Hepatic stellate cell (primary cell): Measurements from ENCODE around the gene BMP2K.

Experiments
- DNase-seq: peaks from one replicate; pipeline ENCODE4 v3.0.0; 2011; ENCODE audit warnings: low spot score

Gene BMP2K

DNA sequence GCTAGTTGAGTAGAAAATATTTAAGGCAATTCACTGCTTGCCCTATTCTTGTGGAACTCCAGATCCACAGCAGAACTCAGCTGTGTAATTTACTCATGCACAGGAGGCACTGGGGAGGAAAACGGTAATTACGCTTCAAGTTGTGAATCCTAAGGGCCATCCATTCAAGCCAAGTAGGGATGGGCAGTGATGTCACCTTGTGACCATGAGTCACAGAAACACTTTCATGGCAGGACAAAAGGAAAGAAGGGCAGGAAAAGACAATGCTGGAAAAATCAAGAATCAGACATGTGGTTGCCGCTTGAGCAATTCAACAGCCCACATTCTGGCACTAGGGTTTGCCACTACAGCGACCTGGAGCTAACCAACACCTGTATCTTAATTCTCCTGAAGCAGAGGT lies 161.7 kb downstream of the BMP2K start:
- DNase-seq, result no peak

DNA sequence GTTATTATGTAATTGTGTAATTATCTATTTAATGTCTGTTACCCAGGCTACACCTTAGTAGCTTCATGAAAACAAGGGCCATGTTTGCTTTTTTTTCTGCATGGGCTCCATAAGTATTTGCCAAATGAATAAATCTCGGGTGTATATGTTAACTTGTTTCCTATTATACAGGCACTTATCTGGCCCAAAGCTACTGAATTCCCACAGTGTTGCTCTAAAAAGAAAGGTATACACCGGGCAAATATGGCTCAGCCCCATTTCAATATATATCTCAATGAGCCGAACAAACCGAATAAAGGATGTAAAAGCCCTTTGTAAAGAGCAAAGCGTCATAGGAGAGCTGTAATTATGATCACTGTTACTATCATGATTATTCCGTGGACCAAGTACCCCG lies 162.3 kb downstream of the BMP2K start:
- DNase-seq, result no peak

- peak; percentile 84 for DNase-seq
These were observed 162.9 kb downstream of the BMP2K start, which contains the start of gene PAQR3 for GRCh38 chr4:78938868-78939666. Gene PAQR3 (minus strand): TSS chr4:78939438. CDS start chr4:78939224, 214 bp downstream.

- no peak for DNase-seq
These were observed 163.5 kb downstream of the BMP2K start for GRCh38 chr4:78939667-78940008.

GRCh38 chr4:78940752-78941151 lies 164.6 kb downstream of the BMP2K start:
- DNase-seq, result no peak

DNA sequence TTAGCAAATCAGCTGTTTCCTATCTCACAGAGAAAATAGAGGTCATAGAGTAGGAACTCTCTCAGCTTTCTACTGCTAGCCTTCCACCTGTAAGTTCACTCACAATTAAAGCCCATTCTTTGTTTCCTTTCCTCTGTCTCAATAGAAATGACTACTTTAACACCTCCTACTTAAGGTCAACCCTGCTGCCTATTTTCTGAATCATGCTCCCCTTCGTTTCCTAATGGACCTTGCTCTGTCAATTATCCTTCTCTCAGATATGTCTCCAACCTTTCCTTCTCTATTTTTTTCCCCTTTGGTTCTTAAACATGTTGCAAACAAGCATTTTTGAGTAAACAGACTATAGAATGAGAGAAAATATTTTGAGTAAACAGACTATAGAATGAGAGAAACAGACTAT lies 168.2 kb downstream of the BMP2K start:
- DNase-seq, result no peak

GRCh38 chr4:78945651-78946179 lies 169.6 kb downstream of the BMP2K start:
- DNase-seq, result no peak

DNA sequence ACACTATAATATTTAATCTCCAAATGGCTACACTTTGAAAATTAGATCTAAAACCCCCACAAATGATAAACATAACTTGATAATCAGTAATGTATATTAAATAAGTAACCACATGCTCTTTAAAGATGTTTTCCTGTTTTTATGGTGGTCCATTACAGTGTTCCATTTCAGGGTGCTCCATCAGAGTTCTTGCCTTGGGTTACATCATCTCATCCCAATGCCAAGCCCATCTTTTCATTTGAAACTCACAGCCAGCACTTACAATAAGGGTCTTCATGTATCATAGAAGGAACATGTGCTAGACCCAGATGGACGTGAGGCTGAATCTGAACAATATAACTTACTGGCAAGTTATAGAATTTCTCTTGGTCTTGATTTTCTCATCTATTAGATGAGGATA lies 173.6 kb downstream of the BMP2K start:
- no peak for DNase-seq

- peak; percentile 16 for DNase-seq
These were observed 175.8 kb downstream of the BMP2K start for GRCh38 chr4:78951862-78952472.

DNA sequence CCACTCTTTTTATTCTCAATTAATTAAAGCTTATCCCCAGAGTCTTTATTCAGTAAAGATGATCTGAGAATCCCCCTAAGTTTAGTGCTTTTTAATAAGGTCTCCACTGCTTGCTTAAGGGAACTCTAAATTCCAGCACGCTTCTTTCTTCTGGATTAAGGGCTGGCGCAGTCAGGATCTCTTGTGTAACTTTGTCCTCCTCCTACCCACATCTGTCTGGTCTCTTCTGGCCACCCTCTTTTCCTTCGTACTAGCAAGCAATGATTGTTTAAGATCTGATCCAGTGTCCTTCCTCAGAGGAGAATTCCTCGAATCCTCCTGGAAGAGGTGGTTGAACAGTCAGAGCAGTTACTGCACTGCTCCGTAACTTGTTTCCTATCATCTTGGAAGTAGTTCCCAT lies 177.1 kb downstream of the BMP2K start:
- DNase-seq, result no peak

DNA sequence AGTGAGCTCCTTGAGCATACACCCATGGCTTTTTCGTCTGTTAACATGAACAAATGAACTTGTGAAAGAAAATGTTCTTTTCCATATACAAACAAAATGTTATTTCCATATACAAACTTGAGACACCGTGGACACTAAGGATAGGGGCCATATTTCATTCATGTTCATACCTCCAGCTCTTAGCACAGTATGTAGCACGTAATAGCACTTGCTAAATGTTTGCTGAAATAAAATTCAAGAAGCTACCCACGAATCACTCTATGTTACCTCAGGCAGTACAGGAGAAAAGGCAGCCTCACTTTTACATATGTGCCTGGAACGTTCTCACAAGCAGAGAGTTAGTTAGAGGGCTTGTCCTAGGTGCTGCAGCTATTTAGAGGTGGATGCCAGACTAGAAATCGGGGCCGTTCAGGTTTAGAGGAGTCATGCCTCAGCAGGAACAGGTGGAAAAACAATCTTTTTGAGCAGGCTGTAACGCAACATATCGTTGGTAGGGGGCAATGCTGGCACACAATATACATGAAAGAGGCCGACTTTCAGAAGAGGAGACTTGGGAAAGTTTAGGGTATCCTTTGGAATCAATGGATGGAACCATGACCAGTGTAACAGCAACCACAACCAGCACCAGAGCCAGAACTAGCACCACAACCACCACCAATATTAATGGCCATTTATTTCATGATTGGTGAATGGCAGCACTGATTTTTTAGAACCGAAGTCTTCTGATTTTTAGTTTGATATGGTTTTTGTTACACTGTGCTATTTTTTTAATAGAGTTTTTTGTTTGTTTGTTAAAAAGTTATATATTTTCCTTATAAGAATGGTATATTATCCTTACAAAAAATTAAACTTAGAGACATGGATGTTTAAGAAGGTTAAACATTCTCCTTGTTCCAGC lies 177.9 kb downstream of the BMP2K start:
- no peak for DNase-seq

- no peak for DNase-seq
These were observed 180.8 kb downstream of the BMP2K start for GRCh38 chr4:78956975-78957374.

- no peak for DNase-seq
These were observed 184.8 kb downstream of the BMP2K start for GRCh38 chr4:78960926-78961325.
